ENCODE results near the gene PSMD9.
"Not testable (repeated sequence)": the region's sequence is repeated elsewhere in the genome, so short reads cannot be mapped to it uniquely, and the experiment has no call there.

PSMD9 gene

DNA sequence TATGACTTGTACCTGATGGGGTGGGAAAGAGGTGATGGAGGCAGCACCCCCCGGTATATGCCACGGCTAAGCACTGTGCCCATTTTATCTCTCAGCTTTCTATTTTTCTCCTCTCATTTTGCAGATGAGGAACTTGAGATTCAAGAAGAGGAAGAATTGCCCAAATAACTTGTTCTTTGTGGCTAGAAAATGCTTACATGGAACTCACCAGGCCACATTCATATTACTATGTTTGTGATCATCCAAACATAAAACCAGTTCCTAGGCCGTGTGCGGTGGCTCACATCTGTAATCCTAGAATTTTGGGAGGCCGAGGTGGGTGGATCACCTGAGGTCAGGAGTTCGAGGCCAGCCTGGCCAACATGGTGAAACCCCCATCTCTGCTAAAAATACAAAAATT is 14.5 kb upstream of the PSMD9 start:
- in situ Hi-C loops (cut with MboI; ENCODE audit: low sequenced_read_pairs, unreplicated experiment) = no loop called here
- no peak for DNase-seq (ENCODE audit: low spot score)
- TF ChIP-seq, protein P1, sequence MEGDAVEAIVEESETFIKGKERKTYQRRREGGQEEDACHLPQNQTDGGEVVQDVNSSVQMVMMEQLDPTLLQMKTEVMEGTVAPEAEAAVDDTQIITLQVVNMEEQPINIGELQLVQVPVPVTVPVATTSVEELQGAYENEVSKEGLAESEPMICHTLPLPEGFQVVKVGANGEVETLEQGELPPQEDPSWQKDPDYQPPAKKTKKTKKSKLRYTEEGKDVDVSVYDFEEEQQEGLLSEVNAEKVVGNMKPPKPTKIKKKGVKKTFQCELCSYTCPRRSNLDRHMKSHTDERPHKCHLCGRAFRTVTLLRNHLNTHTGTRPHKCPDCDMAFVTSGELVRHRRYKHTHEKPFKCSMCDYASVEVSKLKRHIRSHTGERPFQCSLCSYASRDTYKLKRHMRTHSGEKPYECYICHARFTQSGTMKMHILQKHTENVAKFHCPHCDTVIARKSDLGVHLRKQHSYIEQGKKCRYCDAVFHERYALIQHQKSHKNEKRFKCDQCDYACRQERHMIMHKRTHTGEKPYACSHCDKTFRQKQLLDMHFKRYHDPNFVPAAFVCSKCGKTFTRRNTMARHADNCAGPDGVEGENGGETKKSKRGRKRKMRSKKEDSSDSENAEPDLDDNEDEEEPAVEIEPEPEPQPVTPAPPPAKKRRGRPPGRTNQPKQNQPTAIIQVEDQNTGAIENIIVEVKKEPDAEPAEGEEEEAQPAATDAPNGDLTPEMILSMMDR (IDR thresholded peaks at IDR 0.05; ENCODE audit: borderline replicate concordance, control extremely low read depth, extremely low read depth, insufficient read depth, missing control alignments) = no peak

DNA sequence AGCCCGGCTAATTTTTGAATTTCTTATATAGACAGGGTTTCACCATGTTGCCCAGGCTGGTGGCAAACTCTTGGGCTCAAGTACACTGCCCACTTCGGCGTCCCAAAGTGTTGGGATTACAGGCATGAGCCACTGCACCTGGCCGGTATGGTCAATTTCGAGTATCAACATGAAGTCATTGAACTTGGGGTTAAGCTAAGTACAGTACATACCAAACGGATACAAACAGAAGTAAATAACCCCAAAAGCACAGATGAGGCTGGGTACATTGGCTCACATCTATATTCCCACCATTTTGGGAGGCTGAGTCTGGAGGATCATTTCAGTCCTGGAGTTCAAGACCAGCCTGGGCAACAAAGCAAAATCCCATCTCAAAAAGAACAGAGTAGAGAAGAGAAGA is 13.0 kb upstream of the PSMD9 start:
- DNase-seq (ENCODE audit: low spot score) = no peak
- in situ Hi-C loops (cut with MboI; ENCODE audit: low sequenced_read_pairs, unreplicated experiment) = no loop called here
- TF ChIP-seq, protein P1 (IDR thresholded peaks at IDR 0.05; ENCODE audit: borderline replicate concordance, control extremely low read depth, extremely low read depth, insufficient read depth, missing control alignments) = no peak

DNA sequence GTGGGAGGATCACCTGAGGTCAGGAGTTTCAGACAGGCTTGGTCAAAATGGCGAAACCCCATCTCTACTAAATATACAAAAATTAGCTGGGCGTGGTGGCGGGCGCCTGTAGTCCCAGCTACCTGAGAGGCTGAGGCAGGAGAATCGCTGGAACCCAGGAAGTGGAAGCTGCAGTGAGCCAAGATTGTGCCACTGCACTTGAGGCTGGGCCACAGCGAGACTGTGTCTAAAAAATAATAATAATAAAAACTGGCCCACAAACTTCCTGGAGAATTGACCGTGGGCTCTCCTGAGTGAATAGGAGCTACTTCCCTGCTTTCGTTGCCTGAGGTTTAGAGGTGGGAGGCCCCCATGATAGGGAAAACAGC is 12.5 kb upstream of the PSMD9 start:
- in situ Hi-C loops (cut with MboI; ENCODE audit: low sequenced_read_pairs, unreplicated experiment); DNase-seq (ENCODE audit: low spot score): not testable (repeated sequence)

DNA sequence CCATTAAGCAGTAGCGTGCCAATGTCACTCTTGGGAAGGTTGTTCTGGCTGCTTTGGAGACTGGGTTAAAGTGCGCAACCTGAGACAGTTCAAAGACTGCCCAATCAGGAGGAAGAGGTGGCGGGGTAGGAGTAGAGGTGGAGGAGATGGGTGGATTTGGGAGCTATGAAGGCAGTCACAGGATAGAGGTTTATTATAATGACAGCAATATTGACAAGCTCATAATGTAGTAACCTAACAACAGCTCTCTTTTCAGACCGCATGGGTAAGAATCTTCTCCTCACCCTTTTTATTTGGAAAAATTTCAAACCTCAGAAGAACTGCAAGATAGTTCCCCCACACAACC is 5.3 kb upstream of the PSMD9 start:
- in situ Hi-C loops (cut with MboI; ENCODE audit: low sequenced_read_pairs, unreplicated experiment) = no loop called here
- DNase-seq (ENCODE audit: low spot score) = no peak
- TF ChIP-seq, protein P1 (IDR thresholded peaks at IDR 0.05; ENCODE audit: borderline replicate concordance, control extremely low read depth, extremely low read depth, insufficient read depth, missing control alignments) = no peak

DNA sequence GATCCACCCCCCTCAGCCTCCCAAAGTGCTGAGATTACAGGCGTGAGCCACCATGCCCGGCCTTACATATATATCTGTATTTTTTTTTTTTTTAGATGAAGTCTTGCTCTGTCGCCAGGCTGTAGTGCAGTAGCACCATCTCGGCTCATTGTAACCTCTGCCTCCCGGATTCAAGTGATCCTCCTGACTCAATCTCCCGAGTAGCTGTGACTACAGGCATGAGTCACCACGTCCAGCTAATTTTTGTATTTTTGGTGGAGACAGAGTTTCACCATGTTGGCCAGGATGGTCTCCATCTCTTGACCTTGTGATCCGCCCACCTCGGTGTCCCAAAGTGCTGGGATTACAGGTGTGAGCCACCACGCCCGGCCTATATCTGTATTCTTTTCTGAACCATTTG is 3.5 kb upstream of the PSMD9 start:
- in situ Hi-C loops (cut with MboI; ENCODE audit: low sequenced_read_pairs, unreplicated experiment); DNase-seq (ENCODE audit: low spot score): not testable (repeated sequence)

DNA sequence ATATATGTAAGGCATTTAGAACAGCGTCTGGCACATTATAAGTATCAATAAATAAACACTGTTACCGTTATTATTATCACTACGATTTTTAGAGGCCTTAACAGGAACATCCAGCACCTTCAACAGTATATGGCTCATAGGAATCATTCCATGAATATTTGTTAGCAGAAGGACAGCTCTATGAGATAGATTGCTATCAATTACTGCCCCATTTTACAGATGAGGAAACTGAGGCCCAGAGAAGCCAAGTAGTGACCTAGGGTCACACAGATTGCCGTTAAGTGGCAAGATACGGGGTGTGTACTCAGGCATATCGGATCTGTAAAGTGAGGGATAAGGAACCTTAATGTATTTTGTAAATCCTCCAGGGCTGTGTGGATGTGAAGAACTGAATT is 510 bp upstream of the PSMD9 start:
- DNase-seq (ENCODE audit: low spot score) = no peak
- in situ Hi-C loops (cut with MboI; ENCODE audit: low sequenced_read_pairs, unreplicated experiment) = no loop called here
- TF ChIP-seq, protein P1 (IDR thresholded peaks at IDR 0.05; ENCODE audit: borderline replicate concordance, control extremely low read depth, extremely low read depth, insufficient read depth, missing control alignments) = no peak

DNA sequence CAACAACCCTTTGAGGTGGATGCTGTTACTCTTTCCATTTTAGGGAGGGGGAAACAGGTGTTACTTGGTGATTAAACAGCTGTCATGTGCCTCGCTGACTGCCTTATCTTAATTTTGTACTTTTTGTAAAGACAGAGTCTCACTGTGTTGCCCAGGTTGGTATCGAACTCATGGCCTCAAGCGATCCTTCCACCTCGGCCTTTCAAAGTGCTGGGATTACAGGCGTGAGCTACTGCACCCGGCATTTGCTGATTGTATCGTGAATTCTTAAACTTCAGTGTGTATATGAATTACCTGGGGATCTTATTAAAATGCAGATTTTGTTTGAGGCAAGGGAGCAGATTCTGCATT is 659 bp downstream of the PSMD9 start:
- TF ChIP-seq, protein P1 (IDR thresholded peaks at IDR 0.05; ENCODE audit: borderline replicate concordance, control extremely low read depth, extremely low read depth, insufficient read depth, missing control alignments) = no peak
- in situ Hi-C loops (cut with MboI; ENCODE audit: low sequenced_read_pairs, unreplicated experiment) = no loop called here
- no peak for DNase-seq (ENCODE audit: low spot score)

DNA sequence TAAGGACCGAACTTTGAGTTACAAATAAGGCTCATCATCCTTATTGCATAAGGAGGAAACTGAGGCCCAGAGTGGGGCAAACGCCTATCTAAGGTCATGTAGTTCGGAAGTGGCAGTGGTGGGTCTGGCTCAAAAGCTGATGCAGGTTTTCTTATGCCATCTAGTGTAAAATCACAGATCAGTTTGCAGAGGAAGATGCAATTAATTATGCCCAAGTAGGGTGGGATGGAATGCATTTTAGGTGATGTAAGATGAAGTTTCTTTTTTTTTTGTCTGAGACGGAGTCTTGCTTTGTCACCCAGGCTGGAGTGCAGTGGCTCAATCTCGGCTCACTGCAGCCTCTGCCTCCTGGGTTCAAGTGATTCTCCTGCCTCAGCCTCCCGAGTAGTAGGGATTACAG is 1.1 kb downstream of the PSMD9 start:
- in situ Hi-C loops (cut with MboI; ENCODE audit: low sequenced_read_pairs, unreplicated experiment) = not testable (repeated sequence)

More for the DNA sequence above, 1.1 kb downstream of the PSMD9 start:
- DNase-seq (ENCODE audit: low spot score) = not testable (repeated sequence)
